GM19372 (cell line): ENCODE measurements around the gene PEAR1.

Experiments used
- ATAC-seq: cut with Tn5 transposase; IDR thresholded peaks from one replicate; pipeline ENCODE4 v1.9.1; 2021; ENCODE audit warnings: mild to moderate bottlenecking, low read depth, moderate library complexity; ENCODE audit not compliant: unreplicated experiment

Gene PEAR1

DNA sequence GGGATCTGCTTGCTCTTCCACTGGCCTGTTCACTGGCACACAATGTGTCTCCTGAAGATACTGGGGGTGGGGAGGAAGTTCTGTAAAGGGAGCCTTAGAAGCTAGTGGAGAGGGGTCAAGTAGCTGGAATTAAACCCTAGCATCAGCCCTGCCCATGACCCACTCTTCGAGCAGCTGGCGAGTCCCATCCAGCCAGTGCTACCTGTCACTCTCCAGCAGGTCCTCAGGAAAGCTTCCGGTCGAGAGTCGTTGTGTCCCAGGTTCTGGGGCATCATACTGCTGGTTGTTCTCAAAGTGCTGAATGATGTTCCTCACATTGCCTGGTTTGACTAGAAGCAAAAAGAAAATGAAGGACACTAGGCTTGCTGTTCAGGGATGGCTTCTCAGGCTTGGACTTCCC lies 57.9 kb downstream of the PEAR1 start:
- ATAC-seq: no peak

- ATAC-seq: no peak
Measured at GRCh38 chr1:156953571-156953970, 60.1 kb downstream of the PEAR1 start.

DNA sequence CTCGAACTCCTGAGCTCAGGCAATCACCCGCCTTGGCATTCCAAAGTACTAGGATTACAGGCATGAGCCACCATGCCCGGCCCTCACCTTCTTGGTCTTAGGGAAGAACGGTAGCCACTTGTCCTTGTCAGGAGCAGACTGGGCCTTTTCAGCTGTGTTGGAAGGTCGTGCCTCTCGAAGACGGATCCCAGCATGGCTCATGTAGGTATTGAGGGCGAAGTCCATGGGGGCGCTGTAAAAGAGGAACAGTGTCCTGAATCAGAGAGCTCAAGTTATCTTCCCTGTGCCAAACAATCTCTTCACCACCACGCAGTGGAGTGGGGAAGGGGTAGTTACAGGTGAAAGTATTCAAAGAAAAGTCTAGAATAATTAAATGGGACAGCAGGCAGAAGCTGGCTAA lies 62.8 kb downstream of the PEAR1 start:
- no peak for ATAC-seq

DNA sequence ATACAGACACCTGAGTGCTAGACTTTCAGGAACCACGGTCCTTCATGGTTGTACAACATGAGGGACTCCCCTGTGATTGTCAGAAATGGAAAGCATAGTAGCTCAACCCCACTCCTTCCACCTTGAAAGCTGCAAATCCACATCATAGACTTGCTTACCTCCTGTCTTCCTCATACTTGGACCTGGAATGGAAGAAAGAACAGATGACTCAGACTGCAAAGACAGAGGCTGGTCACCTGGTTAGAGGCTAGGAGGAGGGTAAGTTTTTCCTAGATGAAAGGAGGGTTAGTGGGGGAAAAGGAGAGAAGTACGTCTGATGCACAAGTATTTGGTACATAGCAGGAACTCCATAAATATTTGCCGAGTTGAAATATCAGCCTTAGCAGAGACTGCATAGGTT lies 64.1 kb downstream of the PEAR1 start:
- no peak for ATAC-seq

GRCh38 chr1:156958247-156958714 lies 64.8 kb downstream of the PEAR1 start:
- no peak for ATAC-seq

DNA sequence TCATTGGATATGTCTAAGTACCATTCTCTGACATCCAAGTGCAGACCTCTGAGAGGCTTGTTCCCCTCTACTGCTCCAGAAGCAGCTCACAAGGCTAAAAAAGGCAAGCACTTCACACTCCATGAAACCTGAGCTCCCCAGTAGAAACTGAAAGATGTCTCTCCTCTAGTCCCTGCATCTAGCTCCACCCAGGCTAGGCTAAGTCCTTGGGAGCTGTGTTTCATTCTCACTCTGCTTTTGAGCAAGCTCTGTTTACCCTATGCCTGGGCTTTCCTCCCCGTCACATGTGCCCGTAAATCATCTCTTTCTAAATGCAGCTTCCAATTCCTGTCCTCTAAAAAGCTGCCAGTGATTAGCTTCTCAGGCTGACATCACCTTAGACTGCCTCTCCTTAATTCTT lies 65.9 kb downstream of the PEAR1 start:
- no peak for ATAC-seq

GRCh38 chr1:156959925-156960324 lies 66.4 kb downstream of the PEAR1 start:
- no peak for ATAC-seq

DNA sequence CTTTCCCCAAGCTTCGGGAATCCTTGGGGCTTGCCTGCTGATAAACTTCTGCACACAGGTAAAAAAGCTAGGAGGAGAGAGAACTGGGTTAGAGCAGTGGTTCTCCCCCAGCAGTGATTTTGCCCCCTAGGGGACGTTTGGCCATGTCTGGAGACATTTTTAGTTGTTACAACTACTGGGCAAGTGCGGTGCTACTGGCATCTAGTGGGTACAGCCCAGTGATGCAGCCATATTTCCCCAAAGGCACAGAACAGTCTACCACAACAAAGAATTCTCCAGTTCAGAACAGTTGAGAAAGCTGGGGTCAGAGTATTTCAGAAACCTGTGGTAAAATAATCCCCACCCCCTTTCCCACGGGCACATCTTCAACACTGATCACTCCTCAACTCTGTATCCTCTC lies 68.2 kb downstream of the PEAR1 start:
- ATAC-seq: no peak

DNA sequence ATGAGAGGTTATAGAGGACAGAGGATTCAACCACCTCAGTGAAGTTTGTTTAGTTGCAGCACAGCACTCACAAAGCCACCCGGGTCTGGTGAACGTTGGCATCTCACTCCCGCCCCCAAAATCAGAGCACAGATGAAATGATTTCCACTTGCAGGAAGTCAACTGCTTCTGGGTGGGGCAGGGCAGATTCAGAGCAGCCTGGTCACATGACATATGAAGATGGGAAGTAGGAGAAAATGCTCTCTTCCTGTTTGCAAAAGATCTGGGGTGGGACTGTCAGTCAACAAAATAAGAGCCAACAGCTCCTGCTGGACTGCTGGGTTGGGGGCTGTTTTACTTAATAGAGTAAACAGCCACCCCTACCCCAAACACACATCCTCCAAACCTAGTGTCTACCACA lies 70.1 kb downstream of the PEAR1 start:
- ATAC-seq: no peak

GRCh38 chr1:156964441-156964840 lies 70.9 kb downstream of the PEAR1 start:
- ATAC-seq: no peak
